ENCODE results near the gene SLC6A4.
"Not testable (repeated sequence)": the region's sequence is repeated elsewhere in the genome, so short reads cannot be mapped to it uniquely, and the experiment has no call there.

SLC6A4 gene

GRCh38 chr17:30238003-30238344, 2.5 kb upstream of the SLC6A4 start:
- DNase-seq, result no peak

- DNase-seq, result no peak
Measured at GRCh38 chr17:30237296-30238002, 2.0 kb upstream of the SLC6A4 start.

GRCh38 chr17:30236766-30237165, 1.3 kb upstream of the SLC6A4 start:
- DNase-seq, result peak; percentile 42

GRCh38 chr17:30236297-30236624, 764 bp upstream of the SLC6A4 start:
- DNase-seq, result no peak

GRCh38 chr17:30234964-30235363, 533 bp downstream of the SLC6A4 start:
- DNase-seq, result peak; percentile 47

GRCh38 chr17:30234296-30234695, 1.2 kb downstream of the SLC6A4 start:
- no peak for DNase-seq

- no peak for DNase-seq
Measured at GRCh38 chr17:30232824-30233427, 2.6 kb downstream of the SLC6A4 start.

- DNase-seq, result peak; percentile 59
Measured at GRCh38 chr17:30232015-30232823, 3.3 kb downstream of the SLC6A4 start.

GRCh38 chr17:30230596-30231125, 4.8 kb downstream of the SLC6A4 start:
- DNase-seq, result no peak

GRCh38 chr17:30230009-30230408, 5.5 kb downstream of the SLC6A4 start:
- DNase-seq, result not testable (repeated sequence)

GRCh38 chr17:30229012-30229411, 6.5 kb downstream of the SLC6A4 start:
- no peak for DNase-seq

- DNase-seq, result no peak
Measured at GRCh38 chr17:30228011-30228410, 7.5 kb downstream of the SLC6A4 start.

- DNase-seq, result no peak
Measured at GRCh38 chr17:30226878-30227277, 8.6 kb downstream of the SLC6A4 start.

GRCh38 chr17:30225919-30226553, 9.5 kb downstream of the SLC6A4 start:
- DNase-seq, result no peak

GRCh38 chr17:30225112-30225511, 10.4 kb downstream of the SLC6A4 start:
- no peak for DNase-seq

GRCh38 chr17:30224419-30224960, 11.0 kb downstream of the SLC6A4 start:
- DNase-seq, result no peak

GRCh38 chr17:30222721-30223175, 12.7 kb downstream of the SLC6A4 start:
- no peak for DNase-seq

GRCh38 chr17:30222251-30222650, 13.2 kb downstream of the SLC6A4 start:
- DNase-seq, result no peak

- no peak for DNase-seq
Measured at GRCh38 chr17:30221346-30221745, 14.2 kb downstream of the SLC6A4 start.

GRCh38 chr17:30220414-30220813, 15.1 kb downstream of the SLC6A4 start:
- DNase-seq, result no peak

GRCh38 chr17:30219833-30220232, 15.7 kb downstream of the SLC6A4 start:
- DNase-seq, result no peak

GRCh38 chr17:30219315-30219714, 16.2 kb downstream of the SLC6A4 start:
- no peak for DNase-seq

- DNase-seq, result no peak
Measured at GRCh38 chr17:30218799-30219198, 16.7 kb downstream of the SLC6A4 start.

Data from NCI-H748 treated with DMSO at 0.1 percent for 48 hours (cell line).